Midbrain (tissue), 1 donor: ENCODE measurements around the gene SH3TC2.
A peak's percentile ranks its signal among the peaks of the same experiment; 100 is the strongest.

ENCODE experiments used
- DNase-seq: peaks from one replicate; lab custom pipeline; 2025; lab: John Stamatoyannopoulos, UW

Gene SH3TC2

DNA sequence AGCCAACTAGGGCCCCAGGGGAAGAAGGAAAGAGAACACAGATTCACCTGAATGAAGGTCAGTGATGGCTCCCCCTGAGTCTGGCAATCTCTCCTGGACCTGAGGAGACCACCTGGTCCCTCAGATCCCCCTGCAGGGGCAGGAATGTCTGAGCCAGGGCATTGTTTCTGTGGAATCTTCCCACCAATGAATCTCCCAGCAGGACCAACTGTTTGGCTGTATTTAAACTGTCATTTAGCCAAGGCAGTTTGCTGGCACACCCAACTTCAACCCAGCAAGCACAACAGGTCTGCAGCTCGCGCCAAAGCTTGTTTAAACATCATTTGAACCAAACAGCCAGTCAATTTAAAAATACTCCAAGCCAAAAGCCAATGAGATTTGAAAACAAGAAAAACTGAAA is 92.6 kb downstream of the SH3TC2 start:
- DNase-seq: no peak

DNA sequence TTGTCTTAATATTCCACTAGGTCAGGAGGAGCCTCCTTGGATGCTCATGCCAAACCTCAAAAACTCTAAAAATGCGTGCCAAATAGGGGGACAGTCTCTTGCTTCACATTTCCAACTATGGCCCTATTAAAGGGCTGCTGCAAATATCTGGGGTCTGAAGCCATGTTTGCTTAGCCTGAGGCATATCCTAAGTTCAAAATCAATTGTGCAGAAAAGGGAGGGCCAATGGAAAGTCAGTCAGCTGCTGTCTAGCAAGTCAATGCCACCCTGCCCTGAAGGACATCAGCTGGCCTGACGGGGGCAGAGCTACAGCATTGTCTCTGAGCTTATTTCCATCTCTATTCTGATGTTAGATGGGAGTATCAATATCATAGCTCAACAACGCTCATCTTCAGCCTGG is 93.6 kb downstream of the SH3TC2 start:
- DNase-seq: no peak

DNA sequence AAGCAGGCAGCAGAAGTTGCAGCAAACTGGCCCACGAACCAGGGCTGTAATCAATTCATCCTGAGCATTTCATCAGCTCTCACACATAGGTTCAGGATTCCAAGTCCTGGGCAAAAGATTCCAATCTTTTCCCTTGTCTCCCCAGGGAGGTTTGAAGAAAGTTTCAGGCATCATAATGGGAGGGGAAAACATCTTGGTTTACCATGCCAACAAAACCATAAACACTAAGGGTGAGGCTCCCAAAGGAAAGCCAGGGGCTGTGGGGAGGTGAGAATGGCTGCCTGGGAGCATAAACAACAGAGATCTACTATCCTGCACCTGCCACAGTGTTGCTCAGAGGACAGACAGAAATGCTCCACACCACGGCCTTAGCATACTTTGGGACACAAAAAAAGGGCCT is 94.6 kb downstream of the SH3TC2 start:
- no peak for DNase-seq

GRCh38 chr5:148967783-148968182 is 95.1 kb downstream of the SH3TC2 start:
- no peak for DNase-seq

DNA sequence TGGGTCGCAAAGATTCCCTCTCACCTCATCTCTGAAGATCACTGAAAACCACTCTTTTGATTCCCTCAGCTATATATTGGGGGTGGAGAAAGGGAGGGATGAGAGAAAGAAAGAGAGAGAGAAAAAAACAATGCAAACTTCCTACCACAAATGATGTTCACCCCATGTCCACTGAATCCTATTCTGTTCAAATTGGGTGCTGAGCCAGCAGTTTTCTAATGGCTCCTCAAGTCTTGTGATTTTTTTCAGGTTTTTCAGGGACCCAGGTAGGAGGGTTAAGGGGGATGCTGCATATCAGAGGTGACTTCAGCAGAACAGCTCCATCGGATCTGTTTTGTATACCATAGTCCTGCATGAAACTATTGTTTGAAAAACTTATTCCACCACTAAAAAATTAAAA is 95.9 kb downstream of the SH3TC2 start:
- no peak for DNase-seq

DNA sequence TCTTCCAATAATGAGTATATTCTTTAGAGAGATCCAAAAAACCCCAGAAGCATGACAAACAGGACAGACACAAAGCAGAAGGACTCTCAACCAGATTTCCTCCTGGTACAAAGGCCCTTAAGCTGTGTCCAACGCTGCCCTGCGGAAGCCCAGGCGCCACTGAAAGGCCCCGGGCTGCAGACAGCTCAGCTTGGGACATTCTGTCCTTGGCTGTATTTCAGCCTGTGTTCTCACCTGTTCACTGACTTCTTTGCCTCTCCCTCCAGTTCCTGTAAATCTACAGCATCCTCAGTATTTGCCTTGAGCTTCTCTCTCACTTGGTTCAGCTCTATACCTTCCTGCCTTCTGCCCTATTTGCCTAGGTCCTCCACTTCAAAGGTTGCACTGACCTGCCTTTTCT is 96.5 kb downstream of the SH3TC2 start:
- no peak for DNase-seq

DNA sequence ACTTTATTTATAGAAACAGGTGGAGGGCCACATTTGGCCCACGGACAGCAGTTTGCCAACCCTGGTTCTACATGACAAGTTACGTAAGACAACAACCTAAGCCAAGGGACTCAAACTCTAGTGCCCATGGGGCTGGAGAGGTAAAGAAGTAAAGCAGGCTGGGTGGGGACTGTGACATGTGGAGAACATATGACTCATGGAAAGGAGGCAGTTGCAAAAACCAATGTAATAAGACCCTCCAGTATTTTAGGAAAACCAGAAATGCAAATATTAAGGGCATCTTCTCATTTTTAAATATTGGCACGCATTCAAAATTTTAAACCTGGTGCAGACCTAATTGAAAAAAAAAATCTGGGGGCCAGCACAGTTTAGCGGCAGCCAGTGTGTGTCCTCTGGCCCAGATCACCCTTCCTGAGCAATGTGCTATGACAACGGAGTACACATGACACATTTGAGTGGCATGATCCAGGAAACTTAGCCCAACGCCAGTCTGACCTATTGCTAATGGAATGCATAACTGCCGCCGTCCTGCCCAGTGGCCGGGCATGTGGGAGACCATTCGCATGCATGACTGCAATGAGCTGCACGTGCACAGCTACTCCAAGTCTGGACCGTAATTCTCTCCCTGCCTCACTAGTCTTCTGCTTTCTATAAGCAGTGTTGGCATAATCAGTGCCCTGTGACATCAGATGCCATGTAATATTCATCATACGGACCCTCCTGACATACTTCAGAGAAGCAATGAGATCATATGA is 97.2 kb downstream of the SH3TC2 start:
- no peak for DNase-seq

- DNase-seq: no peak
Measured at GRCh38 chr5:148963664-148964063, 99.2 kb downstream of the SH3TC2 start.

- no peak for DNase-seq
Measured at GRCh38 chr5:148962761-148963324, 100.0 kb downstream of the SH3TC2 start.

DNA sequence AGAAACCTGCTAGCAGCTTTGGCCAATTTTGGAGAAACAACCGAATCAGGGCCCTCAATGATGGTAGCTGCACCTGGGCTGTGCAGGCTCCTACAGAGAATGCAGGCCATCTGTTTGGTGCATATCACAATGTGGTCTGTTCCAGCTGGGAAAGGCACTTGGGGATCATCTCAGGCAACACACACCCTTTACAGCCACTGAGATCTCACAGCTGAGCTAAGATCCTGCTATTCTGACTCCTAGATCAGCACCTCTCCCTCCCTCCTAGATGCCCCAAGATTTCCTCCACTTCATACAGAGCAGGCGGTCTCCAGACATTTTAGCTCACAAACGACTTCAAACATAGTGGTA is 100.7 kb downstream of the SH3TC2 start:
- no peak for DNase-seq

DNA sequence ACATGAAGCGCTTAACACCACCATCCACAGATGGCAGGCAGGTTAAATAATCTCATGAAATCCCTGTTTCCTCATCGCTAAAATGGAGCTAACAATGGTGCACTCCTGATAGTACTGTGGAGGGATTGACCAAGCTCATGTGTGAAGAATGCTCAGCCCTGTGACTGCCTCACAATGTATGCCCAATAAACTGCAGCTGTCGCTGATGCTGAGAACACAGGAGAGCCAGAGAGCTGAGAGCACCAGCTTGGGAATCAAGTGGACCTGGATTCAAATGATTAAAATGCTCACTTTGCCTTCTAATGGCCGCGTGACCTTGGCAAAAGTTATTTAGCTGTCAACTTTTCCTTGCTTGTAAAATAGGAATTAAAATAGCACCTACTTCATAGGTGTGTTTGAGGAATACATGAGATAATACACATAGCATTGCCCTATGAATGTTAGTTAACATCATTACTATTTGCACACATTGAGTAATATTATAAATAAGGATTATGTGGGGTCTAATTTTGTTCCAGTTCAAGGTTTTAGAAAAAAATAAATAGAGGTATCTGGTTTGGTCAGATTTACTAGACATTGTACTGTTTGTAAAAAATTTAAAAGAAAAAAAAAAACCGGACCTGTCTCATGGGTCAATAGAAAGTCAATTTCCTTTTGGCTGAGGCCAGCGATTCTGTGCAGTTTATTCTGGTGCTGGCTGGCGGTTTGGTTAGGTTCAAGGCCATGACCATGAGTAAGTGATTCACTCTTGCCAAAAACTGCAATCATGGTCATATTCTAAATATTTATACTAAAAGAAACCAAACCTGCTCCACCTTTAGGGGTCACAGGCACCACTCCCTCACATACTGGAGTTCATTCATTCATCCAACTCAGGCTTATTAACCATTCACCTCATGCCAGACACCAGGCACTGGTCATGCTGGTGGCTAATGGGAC is 101.3 kb downstream of the SH3TC2 start:
- no peak for DNase-seq

- DNase-seq: no peak
Measured at GRCh38 chr5:148960070-148960769, 102.6 kb downstream of the SH3TC2 start.

GRCh38 chr5:148957591-148958202 is 105.2 kb downstream of the SH3TC2 start:
- peak; percentile 4 for DNase-seq

- no peak for DNase-seq
Measured at GRCh38 chr5:148956477-148957385, 106.1 kb downstream of the SH3TC2 start.
